ENCODE results near the gene RASD2. TPM values are rescaled to one million over a fixed set of nuclear protein-coding genes. Genes with fewer than 3 reads are reported as not detected.
A peak's percentile ranks its signal among the peaks of the same experiment; 100 is the strongest.

Gene RASD2
- total RNA-seq, 1 donor, result not detected

DNA sequence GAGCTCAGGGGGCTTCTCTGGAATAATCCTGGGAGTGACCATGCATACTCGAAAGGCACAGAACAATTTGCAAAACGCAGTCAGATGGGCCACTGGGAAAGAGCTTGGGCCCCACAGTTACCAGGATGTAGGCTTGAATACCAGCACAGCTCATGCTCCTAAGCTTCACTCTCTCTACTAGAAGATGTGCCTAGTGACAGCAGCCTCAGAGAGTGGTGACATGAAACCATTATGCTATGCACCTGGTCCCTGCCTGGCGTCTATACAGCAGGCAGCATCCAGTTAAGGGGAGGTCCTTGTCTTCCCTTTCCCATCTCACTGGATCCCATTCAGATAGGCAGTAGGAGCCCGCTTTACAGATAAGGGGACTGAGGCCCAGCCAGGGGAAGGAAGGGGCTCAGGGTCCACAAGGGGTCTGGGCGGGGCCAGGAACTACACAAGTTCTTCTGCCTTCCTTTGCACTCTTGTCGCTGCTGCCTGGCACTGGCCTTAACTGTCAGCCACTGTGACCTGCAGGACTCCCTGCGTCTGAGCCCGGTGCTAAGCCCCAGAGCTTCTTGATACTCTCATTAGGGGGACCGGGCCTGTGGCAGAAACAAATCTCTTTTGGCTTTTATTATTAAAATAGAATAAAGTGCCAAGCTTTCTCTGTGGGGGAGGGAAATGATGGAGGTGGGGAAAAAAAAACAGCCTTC is 21.2 kb upstream of the RASD2 start:
- TF ChIP-seq, protein P1, sequence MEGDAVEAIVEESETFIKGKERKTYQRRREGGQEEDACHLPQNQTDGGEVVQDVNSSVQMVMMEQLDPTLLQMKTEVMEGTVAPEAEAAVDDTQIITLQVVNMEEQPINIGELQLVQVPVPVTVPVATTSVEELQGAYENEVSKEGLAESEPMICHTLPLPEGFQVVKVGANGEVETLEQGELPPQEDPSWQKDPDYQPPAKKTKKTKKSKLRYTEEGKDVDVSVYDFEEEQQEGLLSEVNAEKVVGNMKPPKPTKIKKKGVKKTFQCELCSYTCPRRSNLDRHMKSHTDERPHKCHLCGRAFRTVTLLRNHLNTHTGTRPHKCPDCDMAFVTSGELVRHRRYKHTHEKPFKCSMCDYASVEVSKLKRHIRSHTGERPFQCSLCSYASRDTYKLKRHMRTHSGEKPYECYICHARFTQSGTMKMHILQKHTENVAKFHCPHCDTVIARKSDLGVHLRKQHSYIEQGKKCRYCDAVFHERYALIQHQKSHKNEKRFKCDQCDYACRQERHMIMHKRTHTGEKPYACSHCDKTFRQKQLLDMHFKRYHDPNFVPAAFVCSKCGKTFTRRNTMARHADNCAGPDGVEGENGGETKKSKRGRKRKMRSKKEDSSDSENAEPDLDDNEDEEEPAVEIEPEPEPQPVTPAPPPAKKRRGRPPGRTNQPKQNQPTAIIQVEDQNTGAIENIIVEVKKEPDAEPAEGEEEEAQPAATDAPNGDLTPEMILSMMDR (IDR thresholded peaks at IDR 0.05; ENCODE audit: insufficient read depth, low read depth, low read length), result no peak

DNA sequence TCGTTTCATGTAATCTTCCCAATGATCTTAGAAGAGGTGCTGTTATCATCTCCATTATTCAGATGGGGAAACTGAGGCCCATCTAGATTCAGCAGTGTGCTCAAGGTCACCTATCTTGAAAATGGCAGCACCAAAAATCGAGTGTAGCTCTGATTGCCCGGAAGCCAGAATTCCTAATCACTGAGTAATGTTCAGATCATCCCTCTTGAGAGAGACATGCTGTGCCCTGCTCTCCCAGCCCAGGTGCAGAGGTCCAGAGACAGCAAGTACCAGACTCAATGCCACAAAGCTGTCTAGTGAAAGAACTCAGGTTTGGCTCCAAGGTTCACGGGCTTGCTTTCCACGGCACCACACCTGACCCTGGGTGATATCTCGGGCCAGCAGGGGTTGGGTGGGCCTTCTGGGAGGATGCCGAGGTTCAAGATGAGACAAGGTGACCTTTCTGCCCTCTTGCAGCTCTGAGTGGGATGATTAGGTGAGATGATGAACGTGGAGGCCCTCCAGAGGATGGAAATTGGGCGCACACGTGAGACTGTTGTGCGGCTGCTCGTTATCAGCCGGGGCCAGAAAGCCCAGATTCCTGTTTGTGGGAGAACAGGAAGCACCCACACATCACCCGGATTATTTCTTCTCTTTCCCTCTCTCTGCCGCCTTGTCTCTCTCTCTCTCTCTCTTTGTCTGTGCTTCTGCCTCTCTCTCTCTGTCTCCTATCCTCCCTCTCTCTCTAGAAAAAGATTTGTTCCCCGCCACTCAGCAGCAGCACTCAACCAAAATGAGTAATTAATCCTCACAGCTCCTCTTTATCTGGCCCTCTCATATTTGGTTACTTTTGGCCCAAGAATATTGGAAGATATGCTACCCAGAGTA is 19.0 kb upstream of the RASD2 start:
- no peak for DNase-seq (ENCODE audit: low read depth)
- H3K4me3 ChIP-seq (ENCODE audit: low read depth, low read length), result no peak overlapping the region
- TF ChIP-seq, protein P1 (IDR thresholded peaks at IDR 0.05; ENCODE audit: insufficient read depth, low read depth, low read length), result no peak

More for the DNA sequence above, 21.2 kb upstream of the RASD2 start:
- DNase-seq (ENCODE audit: low read depth), result no peak
- no peak overlapping the region for H3K4me3 ChIP-seq (ENCODE audit: low read depth, low read length)

DNA sequence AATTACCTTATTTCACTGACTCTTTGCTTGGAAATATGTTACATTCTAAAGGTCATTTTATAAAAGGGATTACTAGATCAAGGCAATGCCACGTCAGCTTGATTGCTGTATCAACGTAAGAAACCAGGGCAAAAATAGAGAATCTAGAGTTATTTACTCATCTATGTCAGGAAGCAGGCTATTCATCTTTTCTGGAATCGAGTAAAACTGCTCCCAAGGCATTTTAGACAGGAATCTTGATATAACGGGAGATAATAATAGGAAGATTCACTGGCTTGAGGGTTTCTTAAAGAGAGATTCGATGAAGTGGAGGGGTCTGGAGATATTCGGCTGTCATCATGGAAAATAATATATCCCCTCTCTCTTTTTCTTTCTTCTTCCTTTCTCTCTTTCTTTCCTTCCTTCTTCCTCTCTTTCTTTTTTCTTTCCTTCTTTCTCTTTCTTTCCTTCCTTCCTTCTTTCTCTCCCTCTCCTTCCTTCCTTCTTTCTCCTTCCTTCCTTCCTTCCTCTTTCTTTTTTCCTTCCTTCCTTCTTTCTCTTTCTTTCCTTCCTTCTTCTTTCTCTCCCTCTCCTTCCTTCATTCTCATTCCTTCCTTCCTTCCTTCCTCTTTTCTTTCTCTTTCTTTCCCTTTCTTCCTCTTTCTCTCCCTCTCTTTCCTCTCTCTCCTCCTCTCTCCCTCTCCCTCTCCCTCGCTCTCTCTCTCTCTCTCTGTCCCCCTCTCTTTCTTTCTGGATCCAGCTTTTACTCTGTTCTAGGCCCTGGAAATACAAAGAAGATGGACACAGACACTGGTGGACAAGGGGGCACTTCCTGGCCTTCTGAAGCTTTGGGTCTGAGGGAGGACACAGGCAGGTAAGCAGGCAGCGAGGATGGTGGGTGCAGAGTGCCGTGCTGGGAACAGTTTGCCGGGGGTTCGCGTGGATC is 18.1 kb upstream of the RASD2 start:
- TF ChIP-seq, protein P1 (IDR thresholded peaks at IDR 0.05; ENCODE audit: insufficient read depth, low read depth, low read length), result no peak
- H3K4me3 ChIP-seq (ENCODE audit: low read depth, low read length), result no peak overlapping the region
- no peak for DNase-seq (ENCODE audit: low read depth)

DNA sequence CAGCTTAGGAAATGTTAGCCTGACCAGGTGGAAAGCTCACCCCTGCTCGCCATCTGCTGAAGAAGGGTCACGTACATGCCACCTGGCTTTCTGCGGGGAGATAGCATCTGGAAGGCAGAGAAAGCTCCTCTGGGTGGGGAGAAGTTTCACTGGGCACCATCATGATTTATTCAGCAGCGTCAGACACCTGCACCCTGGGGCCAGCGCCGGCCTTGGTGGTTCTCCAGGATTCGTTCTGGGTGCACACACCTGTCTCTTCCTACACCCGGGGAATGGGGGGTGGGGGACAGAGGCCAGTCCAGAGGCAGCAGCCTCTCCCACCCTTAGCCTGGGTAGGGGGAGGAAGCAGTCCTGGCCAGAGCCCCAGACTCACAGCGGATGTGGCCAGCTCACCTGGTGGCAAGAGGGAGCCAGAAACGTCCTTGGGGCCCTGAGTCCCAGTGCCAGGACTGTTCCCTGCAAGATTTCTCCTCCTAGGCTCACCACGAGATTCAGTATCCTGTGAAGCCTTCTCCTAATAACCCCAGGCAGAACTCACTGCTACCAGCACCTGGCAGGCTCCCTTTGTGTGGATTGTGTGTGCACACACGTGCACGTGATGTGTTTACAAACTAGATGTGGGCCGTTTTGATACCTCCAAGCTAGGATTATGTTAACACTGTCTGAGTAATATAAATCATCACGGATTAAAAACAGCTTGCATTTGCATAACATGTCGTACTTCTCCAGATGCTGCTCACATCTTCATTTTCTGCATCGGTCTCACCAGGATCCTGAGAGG is 17.3 kb upstream of the RASD2 start:
- no peak overlapping the region for H3K4me3 ChIP-seq (ENCODE audit: low read depth, low read length)
- TF ChIP-seq, protein P1 (IDR thresholded peaks at IDR 0.05; ENCODE audit: insufficient read depth, low read depth, low read length), result no peak
- DNase-seq (ENCODE audit: low read depth), result peak; percentile 54

DNA sequence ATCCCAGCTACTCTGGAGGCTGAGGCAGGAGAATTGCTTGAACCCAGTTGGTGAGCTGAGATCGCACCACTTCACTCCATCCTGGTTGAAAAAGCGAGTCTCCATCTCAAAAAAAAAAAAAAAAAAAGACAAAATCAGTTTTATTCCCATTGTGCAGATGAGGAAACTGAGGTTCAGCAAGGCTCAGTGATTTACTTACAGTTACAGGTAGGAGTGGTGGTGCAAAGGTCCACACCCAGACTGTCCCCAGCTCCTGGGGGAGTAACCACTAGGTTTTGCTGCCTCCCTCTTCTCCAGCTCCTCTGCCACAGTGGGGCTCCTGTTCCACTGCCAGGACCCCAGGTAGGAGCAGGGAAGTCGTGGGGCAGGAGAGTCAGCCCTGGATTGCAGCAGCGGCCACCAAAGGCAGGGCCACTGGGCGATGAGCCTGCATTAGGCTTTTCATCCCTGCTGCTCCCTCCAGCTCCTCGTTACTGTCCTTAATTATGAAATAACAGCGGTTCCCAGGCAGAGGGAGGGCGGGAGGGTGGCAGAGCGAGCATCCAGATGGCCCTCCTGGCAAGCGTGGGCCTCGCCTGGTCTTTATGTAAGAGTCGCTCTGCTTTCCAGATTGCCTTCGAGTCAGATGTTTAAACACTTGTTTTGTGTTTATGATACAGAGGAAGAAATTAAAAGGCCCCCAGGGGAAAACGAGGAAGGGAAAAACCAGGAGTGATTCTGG is 15.5 kb upstream of the RASD2 start:
- no peak overlapping the region for H3K4me3 ChIP-seq (ENCODE audit: low read depth, low read length)
- TF ChIP-seq, protein P1 (IDR thresholded peaks at IDR 0.05; ENCODE audit: insufficient read depth, low read depth, low read length), result no peak
- peak; percentile 80 for DNase-seq (ENCODE audit: low read depth)

Data from fibroblast of villous mesenchyme (primary cell).